H1 (cell line): ENCODE data around the gene IQCK.

Experiments used
- KDM1A ChIP-seq: fragments of 200-600, 300-600 bp; sonication (generic); IDR thresholded peaks from 2 replicates; pipeline ENCODE4 v1.7.1; 2016; ENCODE audit warnings: mild to moderate bottlenecking, low read length, borderline replicate concordance
- POLR2AphosphoS5 ChIP-seq: IDR thresholded peaks from 2 replicates; pipeline ENCODE4 v1.6.1; 2011; ENCODE audit warnings: low read depth, low read length
- TF ChIP-seq, protein P1 (sequence below), 3 experiments: IDR thresholded peaks; 1 replicate in 2 of 3; 2 replicates in 1 of 3; pipeline versions ENCODE4 v1.5.1 to v1.6.1; 2011; ENCODE audit warnings: low read length in 3 of 3, mild to moderate bottlenecking in 3 of 3, inconsistent platforms in 2 of 3, low read depth in 1 of 3, moderate library complexity in 1 of 3; ENCODE audit not compliant: insufficient read depth in 1 of 3; ENCODE audit errors: control extremely low read depth in 1 of 3

DNA sequence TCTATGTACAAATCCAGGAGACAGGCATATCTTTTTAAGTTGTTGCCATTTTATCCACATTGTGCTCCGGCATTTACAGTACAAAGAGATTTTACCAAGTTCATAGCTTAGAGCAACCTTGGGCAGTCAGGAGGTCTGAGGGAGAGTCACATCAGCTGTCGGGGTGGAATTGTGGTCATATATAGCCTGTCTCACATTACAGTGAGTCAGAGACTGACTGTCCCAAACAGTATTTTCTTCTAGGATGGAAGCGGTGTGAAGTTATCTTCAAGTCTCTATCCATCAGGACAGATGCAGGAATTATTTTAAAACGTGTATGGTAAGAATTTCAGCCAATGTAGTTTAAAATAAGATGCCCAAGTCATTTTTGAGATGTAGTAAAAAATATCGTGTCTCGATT, 113.6 kb downstream of the IQCK start:
- no peak for TF ChIP-seq KDM1A
- TF ChIP-seq POLR2AphosphoS5: no peak
- TF ChIP-seq, protein P1, sequence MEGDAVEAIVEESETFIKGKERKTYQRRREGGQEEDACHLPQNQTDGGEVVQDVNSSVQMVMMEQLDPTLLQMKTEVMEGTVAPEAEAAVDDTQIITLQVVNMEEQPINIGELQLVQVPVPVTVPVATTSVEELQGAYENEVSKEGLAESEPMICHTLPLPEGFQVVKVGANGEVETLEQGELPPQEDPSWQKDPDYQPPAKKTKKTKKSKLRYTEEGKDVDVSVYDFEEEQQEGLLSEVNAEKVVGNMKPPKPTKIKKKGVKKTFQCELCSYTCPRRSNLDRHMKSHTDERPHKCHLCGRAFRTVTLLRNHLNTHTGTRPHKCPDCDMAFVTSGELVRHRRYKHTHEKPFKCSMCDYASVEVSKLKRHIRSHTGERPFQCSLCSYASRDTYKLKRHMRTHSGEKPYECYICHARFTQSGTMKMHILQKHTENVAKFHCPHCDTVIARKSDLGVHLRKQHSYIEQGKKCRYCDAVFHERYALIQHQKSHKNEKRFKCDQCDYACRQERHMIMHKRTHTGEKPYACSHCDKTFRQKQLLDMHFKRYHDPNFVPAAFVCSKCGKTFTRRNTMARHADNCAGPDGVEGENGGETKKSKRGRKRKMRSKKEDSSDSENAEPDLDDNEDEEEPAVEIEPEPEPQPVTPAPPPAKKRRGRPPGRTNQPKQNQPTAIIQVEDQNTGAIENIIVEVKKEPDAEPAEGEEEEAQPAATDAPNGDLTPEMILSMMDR (IDR thresholded peaks at IDR 0.05; ENCODE audit: control extremely low read depth in 1 of 3, insufficient read depth in 1 of 3, low read depth in 1 of 3, low read length in 3 of 3): no peak
